Spinal cord (tissue), 10 donors: Measurements from ENCODE around the gene NCOA3. TPM values are rescaled to one million over a fixed set of nuclear protein-coding genes. Genes with fewer than 3 reads are reported as not detected.
"Not testable (repeated sequence)": the region's sequence is repeated elsewhere in the genome, so short reads cannot be mapped to it uniquely, and the experiment has no call there.

Experiments used
- DNase-seq, 6 donors: peaks; one replicate each; pipeline versions ENCODE4 v3.0.0 to v3.0.0-alpha.2; 2013 to 2015; ENCODE audit warnings: low spot score in 6 of 6, low read depth in 4 of 6
- H3K27ac ChIP-seq: one replicate; pipeline ENCODE4 v1.5.1; 2013; ENCODE audit warnings: low read depth, low read length, control low read depth
- H3K27me3 ChIP-seq: one replicate; pipeline ENCODE4 v1.6.1; 2013; ENCODE audit warnings: low read length; ENCODE audit not compliant: control insufficient read depth, insufficient read depth
- H3K36me3 ChIP-seq: one replicate; pipeline ENCODE4 v1.6.1; 2013; ENCODE audit warnings: low read length; ENCODE audit not compliant: control insufficient read depth, insufficient read depth
- H3K4me1 ChIP-seq: one replicate; pipeline ENCODE4 v1.6.1; 2013; ENCODE audit warnings: low read length; ENCODE audit not compliant: control insufficient read depth, insufficient read depth
- H3K4me3 ChIP-seq: one replicate; pipeline ENCODE4 v1.5.1; 2013; ENCODE audit warnings: low read depth, low read length, control low read depth
- H3K9me3 ChIP-seq: one replicate; pipeline ENCODE4 v1.6.1; 2013; ENCODE audit warnings: low read length; ENCODE audit not compliant: control insufficient read depth, insufficient read depth
- WGBS: methylation state at CpG from one replicate; pipeline ENCODE4 v1.1.5; 2013; ENCODE audit warnings: missing lambda C conversion rate; ENCODE audit not compliant: insufficient coverage; 5-methylcytosine and 5-hydroxymethylcytosine counted together
- polyA plus RNA-seq, 2 donors: library from polyadenylated mRNA; unstranded; fragments of 120-200 nt; gene quantifications; one replicate each; pipeline ENCODE4 v1.2.1, GENCODE V29; 2013; ENCODE audit not compliant: insufficient read length in 2 of 2
- total RNA-seq, 2 donors: library from RNA; depleted of rRNA in 1 of 2; stranded (reverse); fragments of 120-200 nt in 1 of 2; fragments of >200 nt in 1 of 2; gene quantifications; one replicate each; pipeline versions ENCODE4 v1.2.3 to v1.2.4, GENCODE V29; 2013 to 2014
- donor health status: healthy.

The NCOA3 gene
- total and polyA plus RNA-seq, 4 donors = 23.0 to 43.7 (median 33.4) TPM

DNA sequence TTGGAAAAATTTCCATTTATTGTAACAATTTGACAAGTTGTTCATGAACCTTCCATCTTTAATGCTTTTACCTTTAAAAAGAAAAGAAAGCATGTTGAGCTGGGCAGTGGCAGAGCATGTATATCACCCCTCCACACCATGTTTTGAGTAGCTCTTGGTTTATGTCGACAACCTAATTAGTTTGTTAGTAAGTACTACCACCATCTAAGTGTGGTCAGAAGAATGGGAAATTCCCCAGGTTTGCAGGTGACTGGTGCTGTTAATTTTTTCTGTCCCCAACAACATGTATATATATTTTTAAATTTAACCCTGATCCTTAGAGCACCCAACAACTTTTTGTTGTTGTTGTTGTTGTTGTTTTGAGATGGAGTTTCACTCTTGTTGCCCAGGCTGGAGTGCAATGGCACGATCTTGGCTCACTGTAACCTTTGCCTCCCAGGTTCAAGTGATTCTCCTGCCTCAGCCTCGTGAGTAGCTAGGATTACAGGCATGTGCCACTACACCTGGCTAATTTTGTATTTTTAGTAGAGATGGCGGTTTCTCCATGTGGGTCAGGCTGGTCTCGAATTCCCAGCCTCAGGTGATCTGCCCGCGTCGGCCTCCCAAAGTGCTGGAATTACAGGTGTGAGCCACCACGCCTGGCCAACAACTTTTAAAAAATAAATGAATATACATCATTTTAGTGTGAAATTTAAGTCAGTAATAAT lies 5.7 kb downstream of the NCOA3 start:
- H3K4me3 ChIP-seq, H3K36me3 ChIP-seq, H3K27me3 ChIP-seq, H3K4me1 ChIP-seq, H3K27ac ChIP-seq, DNase-seq, H3K9me3 ChIP-seq: not testable (repeated sequence)
- 85% methylated on average over 2 of the region's 9 CpGs for WGBS

DNA sequence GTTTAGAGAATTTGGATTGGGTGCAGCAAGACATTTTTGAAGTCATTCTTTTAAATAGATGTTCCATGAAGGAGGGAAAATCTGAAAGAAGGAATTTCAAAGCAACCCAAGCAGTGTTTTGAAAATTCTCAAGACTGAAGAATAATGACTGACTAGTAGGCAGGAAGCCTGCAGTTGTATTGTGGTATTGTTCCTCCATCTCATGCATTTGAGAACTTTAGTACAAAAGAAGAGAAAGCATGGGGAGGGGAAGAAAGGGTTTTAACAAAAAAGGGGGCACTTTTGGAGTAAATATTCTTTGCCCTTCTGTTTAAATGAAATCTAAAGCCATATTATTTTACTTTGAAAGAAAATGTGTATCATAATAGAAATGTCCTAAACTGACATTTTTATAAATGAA lies 6.6 kb downstream of the NCOA3 start:
- H3K27ac ChIP-seq = no peak overlapping the region
- no peaks in the 10 kb centered on the region for H3K36me3 ChIP-seq
- H3K9me3 ChIP-seq = no peaks in the 10 kb centered on the region
- H3K4me3 ChIP-seq = no peak overlapping the region
- no peaks in the 10 kb centered on the region for H3K27me3 ChIP-seq
- H3K4me1 ChIP-seq = peaks cover 8% of the 10 kb centered on the region
- no peak for DNase-seq

- H3K27ac ChIP-seq = no peak overlapping the region
- 72% methylated on average over 4 of the region's 6 CpGs for WGBS
- peaks cover 8% of the 10 kb centered on the region for H3K4me1 ChIP-seq
Observed at GRCh38 chr20:47509104-47509661, 7.5 kb downstream of the NCOA3 start.

GRCh38 chr20:47509685-47510084 lies 8.0 kb downstream of the NCOA3 start:
- Histone ChIP-seq H3K27ac (no peak overlapping the region), H3K36me3 (no peaks in the 10 kb centered on the region), H3K4me1 (peaks cover 4% of the 10 kb centered on the region), H3K4me3 (no peak overlapping the region), H3K27me3 (no peaks in the 10 kb centered on the region), H3K9me3 (no peaks in the 10 kb centered on the region)
- WGBS = no CpG with 5 or more reads among the region's 1 CpG
- no peak for DNase-seq

More at GRCh38 chr20:47509104-47509661, 7.5 kb downstream of the NCOA3 start:
- Histone ChIP-seq H3K36me3 (no peaks in the 10 kb centered on the region), H3K4me3 (no peak overlapping the region), H3K27me3 (no peaks in the 10 kb centered on the region), H3K9me3 (no peaks in the 10 kb centered on the region)
- DNase-seq = no peak

DNA sequence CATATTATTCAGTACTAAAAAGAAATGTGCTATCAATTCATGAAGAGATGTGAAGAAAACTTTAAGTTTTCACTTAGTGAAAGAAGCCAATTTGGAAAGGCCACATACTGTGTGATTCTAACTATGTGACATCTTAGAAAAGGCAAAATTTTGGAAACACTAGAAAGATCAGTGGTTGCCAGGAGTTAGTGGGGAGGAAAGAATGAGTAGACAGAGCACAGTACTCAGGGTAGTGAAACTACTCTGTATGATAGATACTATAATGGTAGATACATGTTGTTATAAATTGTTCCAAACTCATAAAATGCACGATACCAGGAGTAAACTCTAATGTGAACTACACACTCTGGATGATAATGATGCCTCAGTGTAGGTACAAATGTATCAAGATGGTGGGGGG lies 14.2 kb downstream of the NCOA3 start:
- Histone ChIP-seq H3K9me3 (no peaks in the 10 kb centered on the region), H3K36me3 (no peaks in the 10 kb centered on the region), H3K27me3 (no peaks in the 10 kb centered on the region), H3K4me1 (no peaks in the 10 kb centered on the region), H3K27ac (no peak overlapping the region), H3K4me3 (no peak overlapping the region)
- WGBS = no CpG with 5 or more reads among the region's 1 CpG
- no peak for DNase-seq

- no peak overlapping the region for H3K4me3 ChIP-seq
- no peaks in the 10 kb centered on the region for H3K4me1 ChIP-seq
- WGBS = 97% methylated on average over 14 of the region's 19 CpGs
- no peaks in the 10 kb centered on the region for H3K36me3 ChIP-seq
- H3K9me3 ChIP-seq = no peaks in the 10 kb centered on the region
- H3K27me3 ChIP-seq = no peaks in the 10 kb centered on the region
- no peak overlapping the region for H3K27ac ChIP-seq
- no peak for DNase-seq
Observed at GRCh38 chr20:47521059-47521808, 19.5 kb downstream of the NCOA3 start.

DNA sequence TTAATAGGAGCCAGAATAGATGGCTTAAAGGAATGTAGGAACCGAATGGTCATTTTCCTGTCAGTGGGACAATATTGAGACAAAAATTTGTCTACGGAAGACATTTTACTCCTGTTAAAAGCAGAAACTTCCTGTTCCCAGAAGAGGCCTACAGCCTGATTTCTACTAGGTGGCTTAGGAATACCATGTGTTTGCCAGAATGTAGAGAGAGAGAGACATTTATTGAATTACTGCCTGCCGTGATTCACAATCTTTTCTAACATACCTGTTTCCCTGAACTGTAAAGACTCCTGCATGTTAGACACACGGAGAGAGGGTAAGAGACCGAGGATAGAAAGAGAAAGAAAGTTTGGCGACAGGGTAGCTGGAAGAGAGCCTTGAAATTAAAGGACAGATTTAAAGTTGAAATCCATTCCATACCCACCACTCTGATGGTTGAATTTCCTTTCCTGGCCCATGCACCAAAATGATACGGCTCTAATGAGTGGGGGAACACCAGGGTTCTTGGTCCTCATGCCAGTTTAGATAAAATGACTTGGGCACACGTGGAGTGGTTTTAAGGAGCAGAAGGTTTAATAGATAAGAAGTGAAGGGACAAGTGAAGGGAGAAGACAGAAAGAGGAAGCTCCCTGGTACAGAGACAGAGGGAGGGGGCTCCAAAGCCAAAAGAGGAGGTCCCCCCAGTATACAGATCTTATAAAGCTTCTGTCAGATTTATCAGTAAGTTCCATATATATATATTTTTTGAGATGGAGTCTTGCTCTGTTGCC lies 22.5 kb downstream of the NCOA3 start:
- no peaks in the 10 kb centered on the region for H3K4me1 ChIP-seq
- H3K4me3 ChIP-seq = no peak overlapping the region
- WGBS = 100% methylated on average over 2 of the region's 8 CpGs
- H3K9me3 ChIP-seq = peaks cover 2% of the 10 kb centered on the region
- H3K27me3 ChIP-seq = no peaks in the 10 kb centered on the region
- H3K27ac ChIP-seq = no peak overlapping the region
- H3K36me3 ChIP-seq = no peaks in the 10 kb centered on the region
- DNase-seq = no peak

GRCh38 chr20:47527004-47527800 lies 25.5 kb downstream of the NCOA3 start:
- Histone ChIP-seq H3K27ac (no peak overlapping the region), H3K9me3 (peaks cover 2% of the 10 kb centered on the region), H3K4me3 (no peak overlapping the region), H3K4me1 (no peaks in the 10 kb centered on the region), H3K27me3 (no peaks in the 10 kb centered on the region), H3K36me3 (peaks cover 2% of the 10 kb centered on the region)
- no CpG with 5 or more reads among the region's 5 CpGs for WGBS
- DNase-seq = no peak

GRCh38 chr20:47529840-47530239 lies 28.2 kb downstream of the NCOA3 start:
- no CpG with 5 or more reads among the region's 2 CpGs for WGBS
- DNase-seq = no peak
- peaks cover 2% of the 10 kb centered on the region for H3K36me3 ChIP-seq

More at GRCh38 chr20:47529840-47530239, 28.2 kb downstream of the NCOA3 start:
- Histone ChIP-seq H3K4me1 (no peaks in the 10 kb centered on the region), H3K9me3 (peaks cover 2% of the 10 kb centered on the region), H3K27me3 (no peaks in the 10 kb centered on the region), H3K27ac (no peak overlapping the region), H3K4me3 (no peak overlapping the region)
